Ureter (tissue), 1 donor: ENCODE measurements around the gene TMEM38B. TPM values are rescaled to one million over a fixed set of nuclear protein-coding genes. Genes with fewer than 3 reads are reported as not detected.
"Not testable (repeated sequence)": the region's sequence is repeated elsewhere in the genome, so short reads cannot be mapped to it uniquely, and the experiment has no call there.

Experiments used
- DNase-seq: peaks from one replicate; pipeline ENCODE4 v3.0.0-alpha.2; 2020; ENCODE audit warnings: low spot score
- total RNA-seq: library from RNA; stranded (reverse); gene quantifications from one replicate; pipeline ENCODE4 v1.2.4, GENCODE V29; 2023
- donor health status: DM: yes; HTN: yes; CAD: no.

The TMEM38B gene
- total RNA-seq, 1 donor from 2014 or later = 11.1 TPM

GRCh38 chr9:105722099-105722498 is 27.8 kb downstream of the TMEM38B start:
- DNase-seq = no peak

DNA sequence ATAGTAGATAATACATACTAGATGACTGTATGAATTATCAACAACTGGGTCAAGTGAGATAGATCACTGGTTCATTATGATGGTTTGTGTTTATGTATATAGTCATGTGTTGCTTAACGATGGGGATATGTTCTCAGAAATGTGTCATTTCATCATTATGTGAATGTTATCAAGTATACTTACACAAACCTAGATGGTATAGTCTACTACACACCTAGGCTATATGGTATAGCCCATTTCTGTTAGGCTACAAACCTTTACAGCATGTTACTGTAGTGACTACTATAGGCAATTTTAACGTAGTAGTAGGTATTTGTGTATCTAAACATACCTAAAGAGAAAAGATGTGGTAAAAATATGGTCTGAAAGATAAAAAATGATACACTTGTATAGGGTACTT is 31.0 kb downstream of the TMEM38B start:
- no peak for DNase-seq

DNA sequence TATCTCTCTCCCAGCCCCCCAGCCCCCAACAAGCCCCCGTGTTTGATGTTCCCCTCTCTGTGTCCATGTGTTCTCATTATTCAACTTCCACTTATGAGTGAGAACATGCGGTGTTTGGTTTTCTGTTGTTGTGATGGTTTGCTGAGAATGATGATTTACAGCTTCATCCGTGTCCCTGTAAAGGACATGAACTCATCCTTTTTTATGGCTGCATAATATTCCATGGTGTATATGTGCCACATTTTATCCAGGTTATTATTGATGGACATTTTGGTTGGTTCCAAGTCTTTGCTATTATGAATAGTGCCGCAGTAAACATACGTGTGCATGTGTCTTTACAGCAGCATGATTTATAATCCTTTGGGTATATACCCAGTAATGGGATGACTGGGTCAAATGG is 33.9 kb downstream of the TMEM38B start:
- DNase-seq = not testable (repeated sequence)

DNA sequence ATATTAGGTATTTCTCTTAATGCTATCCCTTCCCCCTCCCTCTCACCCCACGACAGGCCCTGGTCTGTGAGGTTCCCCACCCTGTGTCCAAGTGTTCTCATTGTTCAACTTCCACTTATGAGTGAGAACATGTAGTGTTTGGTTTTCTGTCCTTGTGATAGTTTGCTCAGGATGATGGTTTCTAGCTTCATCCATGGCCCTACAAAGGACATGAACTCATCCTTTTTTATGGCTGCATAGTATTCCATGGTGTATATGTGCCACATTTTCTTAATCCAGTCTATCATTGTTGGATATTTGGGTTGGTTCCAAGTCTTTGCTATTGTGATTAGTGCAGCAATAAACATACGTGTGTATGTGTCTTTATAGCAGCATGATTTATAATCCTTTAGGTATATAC is 37.1 kb downstream of the TMEM38B start:
- not testable (repeated sequence) for DNase-seq

DNA sequence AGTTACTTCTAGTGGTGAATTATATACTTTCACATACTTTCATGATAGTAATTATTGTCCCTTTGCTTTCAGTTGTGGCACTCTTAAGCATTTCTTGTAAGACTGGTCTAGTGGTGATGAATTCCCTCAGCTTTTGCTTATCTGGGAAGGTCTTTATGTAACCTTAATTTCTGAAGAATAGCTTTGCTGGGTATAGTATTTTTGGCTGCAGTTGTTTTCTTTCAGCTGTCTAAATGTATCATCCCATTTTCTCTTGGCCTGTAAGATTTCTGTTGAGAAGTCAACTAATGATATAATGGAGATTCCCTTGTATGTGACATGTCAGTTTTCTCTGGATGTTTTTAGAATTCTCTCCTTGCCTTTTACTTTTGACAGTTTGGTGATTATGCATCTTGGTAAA is 41.0 kb downstream of the TMEM38B start:
- no peak for DNase-seq

DNA sequence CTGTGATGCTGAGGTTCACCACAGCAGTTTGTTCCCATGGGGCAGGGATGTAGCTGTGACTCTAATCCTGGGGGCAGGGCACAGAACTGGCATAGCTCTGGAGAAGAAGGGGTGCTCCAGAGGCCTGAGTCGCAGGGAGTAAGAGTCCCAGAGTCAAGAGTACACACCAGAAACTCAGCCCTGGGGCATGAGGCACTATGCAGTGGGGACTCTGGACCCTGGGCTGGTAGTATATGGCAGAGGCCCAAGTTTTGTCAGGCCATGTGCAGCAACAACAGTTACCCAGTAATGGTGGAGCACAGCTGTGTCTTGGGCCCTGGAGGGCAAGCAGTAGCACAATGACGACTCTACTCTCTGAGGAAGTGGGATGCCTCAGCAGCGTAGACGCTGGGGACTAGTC is 42.9 kb downstream of the TMEM38B start:
- DNase-seq = no peak

DNA sequence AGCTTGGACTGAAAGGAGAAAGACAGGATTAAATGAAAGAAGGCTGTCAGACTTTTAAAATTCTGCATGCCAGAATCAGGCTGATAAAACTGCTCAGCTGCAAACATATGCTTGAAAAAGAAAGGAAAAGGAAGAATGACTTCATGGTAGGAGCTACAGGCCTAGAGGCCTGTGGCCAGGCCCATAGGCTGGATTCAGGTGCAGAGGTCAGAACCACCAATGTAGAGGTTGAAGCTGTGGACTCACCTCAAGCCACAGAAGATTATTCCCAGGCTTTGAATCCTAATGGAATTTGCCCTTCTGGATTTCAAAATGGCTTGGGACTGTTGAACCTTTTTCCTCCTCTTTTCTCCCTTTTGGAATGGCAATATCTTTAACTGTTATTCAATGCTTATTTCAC is 47.7 kb downstream of the TMEM38B start:
- DNase-seq = no peak

DNA sequence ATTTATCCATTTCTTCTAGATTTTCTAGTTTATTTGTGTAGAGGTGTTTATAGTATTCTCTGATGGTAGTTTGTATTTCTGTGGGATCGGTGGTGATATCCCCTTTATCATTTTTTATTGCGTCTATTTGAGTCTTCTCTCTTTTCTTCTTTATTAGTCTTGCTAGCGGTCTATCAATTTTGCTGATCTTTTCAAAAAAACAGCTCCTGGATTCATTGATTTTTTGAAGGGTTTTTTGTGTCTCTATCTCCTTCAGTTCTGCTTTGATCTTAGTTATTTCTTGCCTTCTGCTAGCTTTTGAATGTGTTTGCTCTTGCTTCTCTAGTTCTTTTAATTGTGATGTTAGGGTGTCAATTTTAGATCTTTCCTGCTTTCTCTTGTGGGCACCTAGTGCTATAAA is 53.0 kb downstream of the TMEM38B start:
- not testable (repeated sequence) for DNase-seq

- DNase-seq = no peak
These were observed 57.4 kb downstream of the TMEM38B start for GRCh38 chr9:105751761-105752160.

DNA sequence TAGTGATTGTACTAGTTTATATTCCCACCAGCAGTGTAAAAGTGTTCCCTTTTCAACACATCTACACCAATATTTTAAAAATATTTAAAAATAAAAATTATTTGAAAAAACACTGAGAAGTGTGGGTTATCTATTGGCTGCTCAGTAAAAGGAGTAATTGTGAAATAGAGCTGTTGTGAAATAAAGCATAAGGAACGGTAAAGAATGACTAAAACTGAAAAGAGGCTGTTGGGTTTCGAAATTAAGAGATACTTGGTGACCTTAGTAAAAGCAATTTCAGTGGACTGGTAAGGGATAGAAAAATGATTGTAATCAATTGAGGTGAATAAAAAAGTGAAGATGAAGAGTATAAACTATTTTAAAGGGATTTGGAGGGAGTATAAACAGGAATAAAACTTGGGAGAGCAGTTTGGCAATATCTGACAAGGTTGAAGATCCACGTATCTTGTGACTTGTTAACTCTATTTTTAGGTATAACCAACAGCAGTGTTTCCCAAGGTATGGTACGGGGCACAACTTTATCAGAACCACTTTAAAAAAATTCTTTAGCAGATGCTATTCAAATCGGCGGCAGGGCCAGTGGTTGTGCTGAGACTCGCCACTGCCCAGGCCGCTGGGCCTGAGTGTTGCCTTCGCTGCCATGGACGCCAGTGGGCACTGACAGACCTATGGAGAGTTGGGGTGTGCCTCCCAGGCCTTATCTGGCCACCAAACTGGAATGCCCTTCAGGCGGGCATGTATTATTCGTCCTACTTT is 63.3 kb downstream of the TMEM38B start:
- DNase-seq = no peak

DNA sequence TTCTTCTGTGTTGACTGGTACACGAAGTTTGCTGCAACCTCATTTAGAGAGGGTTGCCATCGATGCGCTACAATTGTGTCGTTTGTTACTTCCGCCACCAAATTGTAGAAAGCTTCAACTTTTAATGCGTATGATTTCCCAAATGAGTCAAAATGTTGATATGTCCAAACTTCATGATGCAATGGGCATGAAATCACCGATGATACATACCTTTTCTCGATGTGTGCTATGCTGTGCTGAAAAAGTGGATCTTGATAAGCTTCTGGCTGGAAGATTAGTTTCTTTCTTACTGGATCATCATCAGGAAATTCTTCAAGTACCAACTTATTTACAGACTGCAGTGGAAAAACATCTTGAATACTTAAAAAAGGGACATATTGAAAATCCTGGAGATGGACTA is 65.7 kb downstream of the TMEM38B start:
- DNase-seq = no peak

DNA sequence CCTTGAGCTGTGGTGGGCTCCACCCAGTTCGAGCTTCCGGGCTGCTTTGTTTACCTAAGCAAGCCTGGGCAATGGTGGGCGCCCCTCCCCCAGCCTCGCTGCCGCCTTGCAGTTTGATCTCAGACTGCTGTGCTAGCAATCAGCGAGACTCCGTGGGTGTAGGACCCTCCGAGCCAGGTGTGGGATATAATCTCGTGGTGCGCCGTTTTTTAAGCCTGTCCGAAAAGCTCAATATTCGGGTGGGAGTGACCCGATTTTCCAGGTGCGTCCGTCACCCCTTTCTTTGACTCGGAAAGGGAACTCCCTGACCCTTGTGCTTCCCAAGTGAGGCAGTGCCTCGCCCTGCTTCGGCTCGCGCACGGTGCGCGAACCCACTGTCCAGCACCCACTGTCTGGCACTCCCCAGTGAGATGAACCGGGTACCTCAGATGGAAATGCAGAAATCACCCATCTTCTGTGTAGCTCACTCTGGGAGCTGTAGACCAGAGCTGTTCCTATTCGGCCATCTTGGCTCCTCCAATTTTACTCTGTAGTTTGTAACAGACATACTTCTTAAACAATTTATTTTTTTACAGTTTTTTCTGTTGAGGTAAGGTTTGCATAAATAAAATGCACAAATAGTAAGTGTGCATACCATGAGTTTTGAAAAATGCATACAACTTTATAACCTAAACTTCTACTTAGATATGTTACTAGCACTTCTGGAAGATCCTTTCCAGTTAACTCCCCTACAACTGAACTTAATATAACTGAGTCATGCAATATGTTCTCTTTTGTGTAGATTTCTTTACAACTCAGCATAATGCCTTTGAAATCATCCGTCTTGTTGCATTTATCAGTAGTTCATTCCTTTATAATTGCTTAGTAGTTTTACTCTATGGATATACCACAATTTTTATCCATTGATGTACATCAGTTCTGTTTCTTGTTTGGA is 88.5 kb downstream of the TMEM38B start:
- DNase-seq = not testable (repeated sequence)

GRCh38 chr9:105783495-105783872 is 89.1 kb downstream of the TMEM38B start:
- not testable (repeated sequence) for DNase-seq

GRCh38 chr9:105786796-105787195 is 92.5 kb downstream of the TMEM38B start:
- DNase-seq = not testable (repeated sequence)

- DNase-seq = no peak
These were observed 121.9 kb downstream of the TMEM38B start for GRCh38 chr9:105816202-105816744.

GRCh38 chr9:105816981-105817380 is 122.6 kb downstream of the TMEM38B start:
- no peak for DNase-seq

DNA sequence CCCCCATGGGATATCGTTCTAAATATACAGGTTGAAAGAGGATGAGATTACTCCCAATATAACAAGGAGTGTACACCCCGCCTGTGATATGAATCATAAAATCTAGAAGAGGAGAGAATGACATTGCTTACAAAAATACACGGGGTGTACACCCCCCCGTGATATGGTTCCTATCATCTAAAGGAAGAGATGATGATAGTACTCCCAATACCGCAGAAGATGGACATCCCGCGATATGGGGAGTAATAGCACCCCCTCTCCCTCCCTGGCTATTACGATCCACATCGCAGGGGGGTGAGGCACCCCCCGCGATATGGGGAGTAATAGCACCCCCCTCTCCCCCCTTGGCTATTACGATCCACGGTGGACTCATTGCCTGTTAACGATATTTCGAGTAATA is 124.6 kb downstream of the TMEM38B start:
- DNase-seq = no peak

- DNase-seq = no peak
These were observed 128.5 kb downstream of the TMEM38B start for GRCh38 chr9:105822814-105823213.
